Endothelial cell of umbilical vein (primary cell): Measurements from ENCODE around the gene CACNA2D2. TPM values are rescaled to one million over a fixed set of nuclear protein-coding genes. Genes with fewer than 3 reads are reported as not detected.

ENCODE experiments used
- BruUV-seq: library from RNA; stranded (reverse); fragments of 400-500 nt; replicated peaks from 2 replicates; lab custom pipeline; 2021; lab: Mats Ljungman, UMichigan
- CTCF ChIA-PET: fragments of 300-600, 350-600 bp; sonication (Branson Sonifier 250); formaldehyde crosslinking; loops from one replicate; lab custom pipeline; 2021; ENCODE audit warnings: antibody characterized with exemption, inconsistent platforms; lab: Charles Lee
- POLR2A ChIA-PET: fragments of 300-600, 350-600 bp; sonication (Branson Sonifier 250); formaldehyde crosslinking; loops from one replicate; lab custom pipeline; 2021; ENCODE audit warnings: antibody characterized with exemption, inconsistent platforms; lab: Charles Lee
- DNase-seq: peaks from one replicate; pipeline ENCODE4 v3.0.0-alpha.2; 2011; ENCODE audit warnings: low read depth, low spot score
- FAIRE-seq: peaks from 2 replicates; lab custom pipeline; 2011; peaks lifted over from hg19 to GRCh38; lab: Jason Lieb, UNC
- H2AFZ ChIP-seq: 2 replicates; pipeline ENCODE4 v1.6.0; 2012; ENCODE audit warnings: low read depth, low read length, control low read depth, inconsistent platforms
- H3K27ac ChIP-seq: 2 replicates; pipeline ENCODE4 v1.5.1; 2011; ENCODE audit warnings: low read depth, mild to moderate bottlenecking, control low read depth, low read length, moderate library complexity; ENCODE audit not compliant: insufficient read depth
- H3K27me3 ChIP-seq, 2 experiments: 2 replicates each; pipeline versions ENCODE4 v1.6.0 to v1.6.1; 2011; ENCODE audit warnings: low read length in 2 of 2, mixed read lengths in 1 of 2; ENCODE audit not compliant: control insufficient read depth in 2 of 2, insufficient read depth in 2 of 2
- H3K36me3 ChIP-seq, 2 experiments: 2 replicates in 1 of 2; 3 replicates in 1 of 2; pipeline ENCODE4 v1.5.1; 2011; ENCODE audit warnings: low read length in 2 of 2, mild to moderate bottlenecking in 1 of 2, moderate library complexity in 1 of 2; ENCODE audit not compliant: control insufficient read depth in 2 of 2, insufficient read depth in 2 of 2; ENCODE audit errors: extremely low read depth in 1 of 2
- H3K4me1 ChIP-seq: 3 replicates; pipeline ENCODE4 v1.5.1; 2011; ENCODE audit warnings: mild to moderate bottlenecking, low read length; ENCODE audit not compliant: control insufficient read depth, insufficient read depth; ENCODE audit errors: extremely low read depth
- H3K4me2 ChIP-seq: 2 replicates; pipeline ENCODE4 v1.6.1; 2011; ENCODE audit warnings: low read length, control low read depth, mixed read lengths; ENCODE audit not compliant: insufficient read depth
- H3K4me3 ChIP-seq, 3 experiments: fragments of 200-600 bp in 1 of 3; sonication (generic), shearing (Covaris generic) in 1 of 3; replicated peaks in 1 of 3; 2 replicates each; pipeline ENCODE4 v1.5.1; 2011 to 2016; ENCODE audit warnings: control low read depth in 3 of 3, low read length in 3 of 3, mild to moderate bottlenecking in 2 of 3, inconsistent platforms in 1 of 3, low read depth in 1 of 3, moderate library complexity in 1 of 3; ENCODE audit not compliant: insufficient read depth in 1 of 3
- H3K79me2 ChIP-seq: 2 replicates; pipeline ENCODE4 v1.6.0; 2012; ENCODE audit warnings: low read length, inconsistent platforms; ENCODE audit not compliant: control insufficient read depth, insufficient read depth
- H3K9ac ChIP-seq: replicated peaks from 2 replicates; pipeline ENCODE3; 2011; ENCODE audit warnings: low read length, control low read depth; ENCODE audit not compliant: insufficient read depth; ENCODE audit errors: extremely low read depth
- H3K9me1 ChIP-seq: replicated peaks from 3 replicates; pipeline ENCODE4 v1.6.0; 2011; ENCODE audit warnings: mild to moderate bottlenecking, low read length; ENCODE audit not compliant: control insufficient read depth, insufficient read depth; ENCODE audit errors: extremely low read depth
- H3K9me3 ChIP-seq: replicated peaks from 2 replicates; pipeline ENCODE4 v1.5.1; 2012; ENCODE audit warnings: low read length, inconsistent platforms; ENCODE audit not compliant: control insufficient read depth, insufficient read depth
- H4K20me1 ChIP-seq: replicated peaks from 2 replicates; pipeline ENCODE3; 2011; ENCODE audit warnings: mild to moderate bottlenecking, low read length; ENCODE audit not compliant: control insufficient read depth, insufficient read depth; ENCODE audit errors: extremely low read depth
- EZH2 ChIP-seq: IDR thresholded peaks from 2 replicates; pipeline ENCODE4 v1.6.1; 2012; ENCODE audit warnings: borderline replicate concordance, low read depth, mild to moderate bottlenecking, moderate library complexity, low read length, inconsistent platforms; ENCODE audit not compliant: severe bottlenecking
- FOS ChIP-seq: IDR thresholded peaks from 2 replicates; pipeline ENCODE4 v1.6.1; 2011; ENCODE audit warnings: mild to moderate bottlenecking, low read length, moderate library complexity, borderline replicate concordance; ENCODE audit not compliant: insufficient read depth
- GATA2 ChIP-seq: IDR thresholded peaks from 2 replicates; pipeline ENCODE4 v1.7.0; 2011; ENCODE audit warnings: low read depth, mild to moderate bottlenecking, moderate library complexity, mixed read lengths, low read length; ENCODE audit not compliant: insufficient read length, insufficient read depth
- MYC ChIP-seq: IDR thresholded peaks from one replicate; pipeline ENCODE4 v1.6.1; 2011; ENCODE audit warnings: mild to moderate bottlenecking, low read depth, low read length
- POLR2A ChIP-seq: IDR thresholded peaks from 2 replicates; pipeline ENCODE4 v1.6.1; 2012; ENCODE audit warnings: low read depth, mild to moderate bottlenecking, control low read depth, low read length
- POLR2AphosphoS5 ChIP-seq: IDR thresholded peaks from 2 replicates; pipeline ENCODE4 v1.6.1; 2012; ENCODE audit warnings: low read depth, mild to moderate bottlenecking, control low read depth, low read length, moderate library complexity; ENCODE audit not compliant: insufficient read depth
- dilution Hi-C: fragments of 300-500 bp; cut with MboI; formaldehyde crosslinking; loops from one replicate; pipeline ENCODE4 v1.15.0; 2019; ENCODE audit warnings: low sequenced_read_pairs; ENCODE audit not compliant: extremely low pct_ligation_motif_present
- intact Hi-C: fragments of 100-400 bp; cut with micrococcal nuclease; formaldehyde crosslinking; loops from one replicate; pipeline ENCODE4 v1.10.0; 2022
- polyA plus RNA-seq, 4 experiments: library from polyadenylated mRNA; depleted of rRNA in 3 of 4; stranded (reverse) in 3 of 4; unstranded in 1 of 4; fragments of >200 nt; gene quantifications; 2 replicates each; pipeline versions ENCODE4 v1.2.1 to v1.2.3, GENCODE V29; 2011 to 2012; ENCODE audit warnings: missing spikeins in 1 of 4
- total RNA-seq: library from RNA; stranded (reverse); gene quantifications from 2 replicates; pipeline ENCODE4 v1.2.3, GENCODE V29; 2021
- TF ChIP-seq, protein P1 (sequence below), 2 donors: IDR thresholded peaks; 1 replicate in 1 of 2; 2 replicates in 1 of 2; pipeline ENCODE4 v1.5.1; 2011; ENCODE audit warnings: low read length in 2 of 2, mild to moderate bottlenecking in 2 of 2, moderate library complexity in 2 of 2, control low read depth in 1 of 2, inconsistent platforms in 1 of 2, low read depth in 1 of 2; ENCODE audit not compliant: insufficient read depth in 1 of 2; ENCODE audit errors: extremely low read depth in 1 of 2

Gene CACNA2D2
- total and polyA plus RNA-seq, 2 donors (not counting 3 experiments of a cell fraction or from before 2014, with no cell fraction given) = 0.15 TPM; not detected in 1

DNA sequence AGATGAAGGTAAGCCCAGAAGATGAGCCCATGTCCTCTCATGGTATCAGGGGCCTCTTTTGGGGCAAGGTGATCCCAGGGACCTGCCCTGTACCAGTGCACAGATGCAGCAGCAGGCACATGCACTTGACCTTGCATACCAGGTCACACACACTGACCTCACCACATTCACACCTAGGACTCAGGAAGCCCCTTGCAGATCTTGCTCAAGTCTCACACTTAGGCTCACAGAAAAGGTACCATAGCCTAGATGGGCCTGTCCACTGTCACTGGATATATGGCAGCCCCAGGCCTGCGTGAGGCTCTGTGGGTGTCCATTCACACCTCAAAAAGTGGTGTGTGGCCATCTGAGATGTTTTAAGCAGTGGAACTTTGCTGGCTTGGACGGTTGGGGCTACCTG lies 58.7 kb downstream of the CACNA2D2 start:
- H3K79me2 ChIP-seq = no peaks in the 10 kb centered on the region
- no peaks in the 10 kb centered on the region for H3K4me1 ChIP-seq
- H4K20me1 ChIP-seq = no peaks in the 10 kb centered on the region
- no peak overlapping the region for H2AFZ ChIP-seq
- no peaks in the 10 kb centered on the region for H3K27me3 ChIP-seq
- TF ChIP-seq MYC (no peak), GATA2 (no peak)
- no TSS peak for BruUV-seq
- ChIA-PET POLR2A (no interaction called here), CTCF (no interaction called here)
- H3K4me2 ChIP-seq = no peak overlapping the region
- no peaks in the 10 kb centered on the region for H3K36me3 ChIP-seq
- dilution Hi-C loops = no loop called here
- no peak for DNase-seq
- no peak overlapping the region for H3K4me3 ChIP-seq
- FAIRE-seq = no peak
- H3K9me3 ChIP-seq = no peaks in the 10 kb centered on the region
- H3K9ac ChIP-seq = no peak overlapping the region
- intact Hi-C loops = no loop called here
- H3K9me1 ChIP-seq = no peaks in the 10 kb centered on the region
- H3K27ac ChIP-seq = no peak overlapping the region

DNA sequence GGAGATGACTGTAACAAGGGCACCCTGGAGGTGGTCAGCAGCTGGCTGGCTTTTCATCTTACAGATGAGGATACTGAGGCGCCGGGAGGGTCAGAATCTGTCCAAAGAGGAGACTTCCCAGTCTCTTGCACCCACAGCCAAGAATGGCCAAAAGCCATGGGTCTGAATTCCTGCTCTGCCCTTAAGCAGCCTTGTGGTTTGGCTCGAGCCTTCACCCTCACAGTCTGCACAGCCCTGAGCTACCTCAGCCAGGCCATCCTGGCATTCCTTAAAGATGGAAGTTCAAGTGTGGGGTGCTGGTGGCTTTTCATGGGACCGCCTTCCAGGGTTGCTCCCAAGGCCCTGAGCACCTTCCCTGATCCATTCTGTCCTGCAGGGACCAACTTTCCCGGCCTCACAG lies 59.2 kb downstream of the CACNA2D2 start:
- ChIA-PET CTCF (no interaction called here), POLR2A (no interaction called here)
- FAIRE-seq = no peak
- Histone ChIP-seq H3K27me3 (no peaks in the 10 kb centered on the region), H3K9ac (no peak overlapping the region), H3K4me2 (no peak overlapping the region), H3K36me3 (no peaks in the 10 kb centered on the region), H3K9me3 (no peaks in the 10 kb centered on the region), H3K4me3 (no peak overlapping the region), H3K4me1 (no peaks in the 10 kb centered on the region), H3K27ac (no peak overlapping the region), H2AFZ (no peak overlapping the region), H3K9me1 (no peaks in the 10 kb centered on the region), H4K20me1 (no peaks in the 10 kb centered on the region), H3K79me2 (no peaks in the 10 kb centered on the region)
- TF ChIP-seq POLR2A (no peak), GATA2 (no peak), EZH2 (no peak), MYC (no peak), FOS (no peak), POLR2AphosphoS5 (no peak)
- TF ChIP-seq, protein P1, sequence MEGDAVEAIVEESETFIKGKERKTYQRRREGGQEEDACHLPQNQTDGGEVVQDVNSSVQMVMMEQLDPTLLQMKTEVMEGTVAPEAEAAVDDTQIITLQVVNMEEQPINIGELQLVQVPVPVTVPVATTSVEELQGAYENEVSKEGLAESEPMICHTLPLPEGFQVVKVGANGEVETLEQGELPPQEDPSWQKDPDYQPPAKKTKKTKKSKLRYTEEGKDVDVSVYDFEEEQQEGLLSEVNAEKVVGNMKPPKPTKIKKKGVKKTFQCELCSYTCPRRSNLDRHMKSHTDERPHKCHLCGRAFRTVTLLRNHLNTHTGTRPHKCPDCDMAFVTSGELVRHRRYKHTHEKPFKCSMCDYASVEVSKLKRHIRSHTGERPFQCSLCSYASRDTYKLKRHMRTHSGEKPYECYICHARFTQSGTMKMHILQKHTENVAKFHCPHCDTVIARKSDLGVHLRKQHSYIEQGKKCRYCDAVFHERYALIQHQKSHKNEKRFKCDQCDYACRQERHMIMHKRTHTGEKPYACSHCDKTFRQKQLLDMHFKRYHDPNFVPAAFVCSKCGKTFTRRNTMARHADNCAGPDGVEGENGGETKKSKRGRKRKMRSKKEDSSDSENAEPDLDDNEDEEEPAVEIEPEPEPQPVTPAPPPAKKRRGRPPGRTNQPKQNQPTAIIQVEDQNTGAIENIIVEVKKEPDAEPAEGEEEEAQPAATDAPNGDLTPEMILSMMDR (IDR thresholded peaks at IDR 0.05; ENCODE audit: extremely low read depth in 1 of 2, insufficient read depth in 1 of 2, low read depth in 1 of 2, low read length in 2 of 2) = no peak
- no peak for DNase-seq
- dilution Hi-C loops = no loop called here
- no TSS peak for BruUV-seq
- intact Hi-C loops = no loop called here
